HG02973 (cell line): ENCODE results near the gene PKN3.

Source experiments
- ATAC-seq: cut with Tn5 transposase; IDR thresholded peaks from one replicate; pipeline ENCODE4 v1.9.1; 2021; ENCODE audit warnings: moderate library complexity; ENCODE audit not compliant: unreplicated experiment

The PKN3 gene

DNA sequence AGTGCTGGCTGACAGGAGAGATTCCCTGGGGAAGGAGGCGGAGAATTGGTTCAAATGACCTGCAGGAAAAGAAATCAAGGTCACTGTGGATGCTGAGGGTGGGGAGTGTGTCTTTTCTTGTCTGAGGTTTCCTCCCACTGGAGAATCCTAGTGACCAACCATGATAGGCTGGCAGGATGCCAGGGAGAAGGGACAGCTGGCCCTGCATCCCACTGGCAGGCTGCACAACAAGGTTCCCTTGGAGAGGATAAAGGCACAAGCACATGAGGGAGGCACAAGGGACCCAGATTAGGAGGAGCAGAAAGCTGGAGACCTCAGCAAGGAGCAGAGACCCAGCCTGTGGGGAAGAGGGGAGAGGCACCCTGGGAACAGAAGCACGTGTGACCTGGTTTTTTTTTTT, 33.1 kb downstream of the PKN3 start:
- ATAC-seq, result no peak

DNA sequence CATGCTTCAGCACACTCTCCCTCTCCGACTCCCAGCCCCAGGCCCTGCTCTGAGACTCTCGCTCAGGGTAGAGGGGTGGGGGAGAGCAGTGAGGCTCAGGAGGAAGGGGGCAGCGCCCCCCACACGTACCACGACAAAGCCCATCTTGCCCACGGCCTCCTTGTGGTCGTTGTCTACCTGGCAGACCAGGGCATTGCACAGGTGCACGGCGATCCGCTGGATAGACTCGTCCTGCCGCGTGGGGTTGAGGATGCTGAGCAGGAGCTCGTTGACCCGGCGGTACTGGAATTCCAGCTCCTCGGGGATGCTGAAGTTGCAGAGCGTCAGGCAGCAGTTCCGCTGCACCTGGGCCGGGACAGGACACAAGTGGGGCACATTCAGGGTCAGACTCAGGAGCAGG, 40.1 kb downstream of the PKN3 start:
- no peak for ATAC-seq

- ATAC-seq, result no peak
Observed at GRCh38 chr9:128743421-128743820, 41.1 kb downstream of the PKN3 start.

DNA sequence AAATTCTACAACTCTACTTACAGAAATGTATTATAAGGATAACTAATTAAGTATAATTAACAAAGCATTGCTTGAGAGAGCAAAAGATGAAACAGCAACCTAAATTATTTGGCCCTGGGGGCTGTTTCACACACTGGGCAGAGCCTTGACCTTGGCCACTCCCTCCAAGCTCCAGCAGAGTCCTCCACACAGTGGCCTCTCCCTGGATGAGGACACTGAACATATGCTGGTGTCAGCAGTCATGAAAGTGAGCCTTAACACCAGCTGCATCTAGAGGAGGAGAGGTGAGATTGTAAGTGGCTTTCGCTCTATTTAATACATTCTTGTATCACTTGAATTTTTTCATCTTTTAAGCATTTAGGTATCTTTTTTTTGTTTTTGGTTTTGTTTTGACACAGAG, 44.9 kb downstream of the PKN3 start:
- ATAC-seq, result no peak

DNA sequence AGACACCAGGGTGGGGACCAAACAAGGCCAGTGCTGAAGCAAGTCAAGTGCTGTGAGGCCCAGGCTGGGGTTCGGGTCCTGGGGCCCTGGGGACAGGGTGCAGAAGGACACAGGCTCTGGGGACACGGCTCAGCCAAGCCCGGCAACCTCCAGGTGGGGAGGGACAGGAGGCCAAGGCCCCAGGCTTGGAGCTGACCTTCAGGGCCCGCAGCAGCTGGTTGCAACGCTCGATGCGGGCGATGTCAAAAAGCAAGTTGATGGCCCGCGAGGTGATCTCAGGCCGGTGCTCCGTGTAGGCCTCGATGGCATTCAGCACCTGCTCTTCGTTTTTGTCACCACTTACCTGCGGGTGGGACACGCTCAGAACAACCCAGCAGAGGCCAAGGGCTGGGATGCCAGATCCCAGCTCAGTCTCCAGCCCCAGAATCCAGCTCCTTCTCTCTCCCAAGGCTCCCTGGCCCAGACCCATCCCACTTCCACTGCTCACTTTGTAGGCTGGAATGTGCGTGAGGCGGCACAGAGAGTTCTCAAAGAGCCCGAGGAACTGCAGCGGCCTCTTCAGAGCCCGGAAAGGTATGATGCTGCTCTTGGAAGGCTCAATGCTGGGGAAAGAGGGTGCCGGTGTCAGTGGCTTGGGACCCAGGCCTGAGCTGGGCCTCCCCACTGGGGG, 48.8 kb downstream of the PKN3 start:
- ATAC-seq, result no peak

DNA sequence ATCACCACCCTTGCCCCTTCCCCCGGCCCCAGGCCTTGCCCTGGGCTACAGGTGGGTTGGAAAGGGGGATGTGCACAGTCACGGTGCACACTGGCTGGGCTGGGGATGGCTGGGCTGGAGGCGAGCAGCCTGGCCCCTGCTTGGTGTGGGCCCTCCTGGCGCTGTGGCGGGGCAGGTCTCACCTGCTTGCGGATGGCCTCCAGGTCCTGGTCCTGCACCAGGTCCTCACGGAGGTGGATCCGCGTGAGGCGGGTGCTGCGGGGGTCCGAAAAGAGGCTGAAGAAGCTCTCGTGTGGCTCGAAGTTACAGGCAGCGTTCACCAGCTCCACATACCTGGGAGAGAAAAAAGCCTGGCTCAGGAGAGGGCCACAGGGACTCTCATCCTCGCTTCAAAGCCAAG, 51.3 kb downstream of the PKN3 start:
- ATAC-seq, result no peak

GRCh38 chr9:128757602-128758001, 55.3 kb downstream of the PKN3 start:
- ATAC-seq, result no peak

DNA sequence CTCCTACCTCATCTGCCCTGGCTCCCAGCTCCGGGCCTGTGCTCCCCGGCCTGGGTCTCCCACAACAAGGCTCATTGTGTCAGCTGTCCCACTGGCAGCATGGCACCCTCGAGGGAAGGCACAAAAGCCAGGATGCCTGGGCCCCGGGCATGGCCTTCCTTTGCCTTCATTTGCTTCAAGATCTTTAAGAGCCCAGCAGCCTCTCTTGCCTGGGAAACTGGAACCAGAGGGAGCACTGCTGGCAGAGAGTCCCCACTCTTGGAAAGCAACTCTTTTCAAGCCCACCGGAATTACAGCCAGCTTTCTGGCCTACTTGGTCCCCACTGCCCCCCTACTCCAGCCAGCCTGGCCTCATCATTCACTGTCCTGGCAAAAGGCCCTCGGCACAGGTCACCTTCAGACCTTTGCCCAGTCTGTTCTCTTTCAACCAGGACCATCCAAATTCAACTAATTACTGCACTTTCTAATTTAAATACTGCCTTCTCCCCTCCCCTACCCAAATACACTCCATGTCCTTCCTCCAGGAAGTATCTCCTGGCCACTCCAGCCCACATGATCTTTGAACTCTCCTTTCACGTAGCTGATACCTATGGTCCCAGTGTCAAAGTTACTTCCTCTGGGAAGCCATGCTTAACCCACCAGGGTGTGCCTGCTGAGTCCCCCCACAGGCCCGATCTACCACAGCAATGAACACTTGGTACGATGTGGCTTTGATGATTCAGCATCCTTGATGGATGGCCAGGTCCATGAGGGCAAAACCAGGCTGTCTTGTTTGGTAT, 60.6 kb downstream of the PKN3 start:
- ATAC-seq, result no peak

GRCh38 chr9:128764361-128764760, 62.1 kb downstream of the PKN3 start:
- no peak for ATAC-seq

- no peak for ATAC-seq
Observed at GRCh38 chr9:128765499-128765898, 63.2 kb downstream of the PKN3 start.

- ATAC-seq, result no peak
Observed at GRCh38 chr9:128768606-128769005, 66.3 kb downstream of the PKN3 start.
